HG03025 (cell line): ENCODE results near the gene NKX1-2.

ENCODE experiments used
- ATAC-seq: cut with Tn5 transposase; IDR thresholded peaks from one replicate; pipeline ENCODE4 v1.9.1; 2021; ENCODE audit warnings: mild to moderate bottlenecking, moderate library complexity; ENCODE audit not compliant: unreplicated experiment, low FRiP score

NKX1-2 gene

GRCh38 chr10:124450012-124450782 is at the start of gene NKX1-2:
NKX1-2 (minus strand) TSS chr10:124450035; CDS start chr10:124449943, 92 bp downstream.
- ATAC-seq = no peak

GRCh38 chr10:124498056-124498455 is 48.2 kb upstream of the NKX1-2 start:
- no peak for ATAC-seq

- no peak for ATAC-seq
These were observed 47.5 kb upstream of the NKX1-2 start for GRCh38 chr10:124497196-124497881.

- no peak for ATAC-seq
These were observed 46.8 kb upstream of the NKX1-2 start for GRCh38 chr10:124496620-124497019.

DNA sequence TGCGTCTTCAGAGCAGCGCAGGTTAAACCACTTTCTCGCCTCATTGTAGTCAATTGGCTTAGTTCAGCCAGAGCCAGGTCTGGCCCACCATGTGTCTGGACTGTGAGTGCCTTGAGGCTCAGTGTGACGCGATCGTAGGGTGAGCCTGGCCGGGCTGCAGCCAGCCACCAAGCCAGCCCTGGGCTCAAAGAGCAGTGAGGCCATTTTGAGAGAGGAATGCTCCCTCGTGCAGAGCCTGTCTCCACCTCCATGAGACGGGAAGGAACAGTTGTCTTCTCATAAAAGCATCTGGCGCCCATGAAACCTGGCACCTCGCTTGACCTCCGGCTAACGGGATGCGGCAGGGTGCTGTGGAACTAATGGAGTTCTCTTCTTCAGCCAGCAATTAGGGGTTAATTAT is 46.3 kb upstream of the NKX1-2 start:
- ATAC-seq = no peak

DNA sequence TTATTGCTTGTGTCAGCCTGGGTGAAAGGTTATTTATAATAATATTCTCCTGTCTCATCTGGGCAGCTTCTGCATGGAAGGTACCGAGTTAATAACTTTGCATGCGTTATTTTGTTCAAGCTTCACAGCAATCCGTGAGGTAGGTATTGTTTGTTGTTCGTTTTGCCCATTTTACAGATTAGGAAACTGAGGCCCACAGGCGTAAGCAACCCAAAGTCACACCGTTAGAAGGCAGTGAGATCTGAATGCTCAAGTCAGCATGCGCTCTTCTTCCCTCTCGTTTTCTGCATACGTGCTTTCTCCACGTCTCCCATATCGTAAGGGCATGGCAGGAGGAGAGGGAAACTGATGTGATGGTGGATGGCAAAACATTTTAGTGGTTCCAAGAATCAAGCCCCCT is 45.9 kb upstream of the NKX1-2 start:
- no peak for ATAC-seq

GRCh38 chr10:124495162-124495561 is 45.3 kb upstream of the NKX1-2 start:
- ATAC-seq = no peak

GRCh38 chr10:124494046-124494807 is 44.4 kb upstream of the NKX1-2 start:
- no peak for ATAC-seq

GRCh38 chr10:124493214-124493882 is 43.5 kb upstream of the NKX1-2 start:
- no peak for ATAC-seq

- no peak for ATAC-seq
These were observed 42.4 kb upstream of the NKX1-2 start for GRCh38 chr10:124492266-124492665.

DNA sequence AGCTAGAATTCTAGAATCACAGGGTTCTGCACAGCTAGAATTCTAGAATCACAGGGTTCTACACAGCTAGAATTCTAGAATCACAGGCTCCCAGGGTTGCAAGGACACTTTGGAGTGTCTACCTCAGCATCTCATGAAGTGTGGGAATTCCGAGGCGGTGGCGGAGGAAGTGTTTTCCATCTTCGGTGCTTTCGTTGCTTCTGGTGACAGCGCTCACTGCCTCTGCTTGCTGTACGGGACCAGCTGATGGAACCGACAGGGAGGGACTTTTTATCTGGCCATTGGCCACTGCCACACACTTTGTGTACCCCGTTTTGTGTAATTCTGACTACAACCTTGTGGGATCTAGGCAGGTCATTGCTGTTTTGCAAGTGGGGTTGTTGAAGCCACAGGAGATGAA is 41.3 kb upstream of the NKX1-2 start:
- no peak for ATAC-seq

DNA sequence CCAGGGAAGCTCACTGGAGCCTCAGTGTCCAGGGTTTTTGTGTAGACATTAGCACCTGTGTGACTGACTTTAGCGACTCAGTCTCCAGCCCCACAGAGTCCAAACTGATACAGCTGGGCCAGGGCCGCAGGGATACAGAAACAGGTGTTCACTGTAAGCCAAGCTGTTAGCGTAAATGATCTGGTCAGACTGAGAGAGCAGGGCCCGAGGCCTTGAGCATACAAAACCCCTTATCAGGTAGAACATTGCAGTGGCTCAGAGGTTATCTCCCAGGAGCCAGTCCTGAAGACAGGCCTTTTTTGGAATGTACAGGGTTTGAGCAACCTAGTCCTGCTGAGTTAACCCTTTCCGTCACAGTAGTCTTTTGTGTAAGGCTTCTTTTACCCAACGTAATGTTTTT is 36.8 kb upstream of the NKX1-2 start:
- no peak for ATAC-seq

- ATAC-seq = no peak
These were observed 34.8 kb upstream of the NKX1-2 start for GRCh38 chr10:124484661-124485060.

- no peak for ATAC-seq
These were observed 34.2 kb upstream of the NKX1-2 start for GRCh38 chr10:124484031-124484430.

DNA sequence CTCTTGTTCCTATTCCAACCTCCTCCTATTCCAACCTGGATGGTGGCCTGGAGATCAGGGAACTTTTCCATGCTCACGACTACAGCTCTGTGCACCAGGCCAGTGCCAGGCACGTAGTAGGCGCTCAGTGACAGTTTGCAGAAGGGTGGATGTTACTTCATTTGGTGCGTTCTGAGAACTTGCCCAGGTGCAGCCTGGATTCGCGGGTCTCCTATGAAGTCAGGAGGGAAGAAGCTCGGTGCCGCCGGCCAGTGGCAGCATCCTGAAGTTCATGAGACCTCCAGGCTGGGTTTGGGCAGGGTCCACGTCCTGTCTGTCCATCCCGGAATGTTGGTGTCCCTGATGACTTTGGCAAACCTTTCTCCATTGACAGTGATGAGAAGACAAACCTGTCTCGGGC is 33.0 kb upstream of the NKX1-2 start:
- no peak for ATAC-seq

GRCh38 chr10:124482236-124482800 is 32.5 kb upstream of the NKX1-2 start:
- no peak for ATAC-seq

GRCh38 chr10:124481717-124482116 is 31.9 kb upstream of the NKX1-2 start:
- no peak for ATAC-seq

- ATAC-seq = no peak
These were observed 31.0 kb upstream of the NKX1-2 start for GRCh38 chr10:124480860-124481259.

- no peak for ATAC-seq
These were observed 28.7 kb upstream of the NKX1-2 start for GRCh38 chr10:124478515-124478914.

- no peak for ATAC-seq
These were observed 28.0 kb upstream of the NKX1-2 start for GRCh38 chr10:124477614-124478363.
